Activated CD8-positive, alpha-beta T cell treated with anti-CD3 and anti-CD28 coated beads for 36 hours (primary cell): ENCODE data around the gene NKX1-1. TPM values are rescaled to one million over a fixed set of nuclear protein-coding genes. Genes with fewer than 3 reads are reported as not detected.

Source experiments
- ATAC-seq: fragments of 200-7000 bp; cut with Tn5 transposase; one replicate; pipeline ENCODE4 v1.10.0; 2021; ENCODE audit warnings: mild to moderate bottlenecking, moderate library complexity
- CTCF ChIA-PET: fragments of 350-600 bp; sonication (Branson Sonifier 250); formaldehyde crosslinking; loops from one replicate; lab custom pipeline; 2021; ENCODE audit warnings: antibody characterized with exemption; lab: Charles Lee
- POLR2A ChIA-PET: fragments of 350-600 bp; sonication (Branson Sonifier 250); formaldehyde crosslinking; loops from one replicate; lab custom pipeline; 2021; ENCODE audit warnings: antibody characterized with exemption; lab: Charles Lee
- DNase-seq: peaks from one replicate; pipeline ENCODE4 v3.0.0-alpha.2; 2020
- H3K27ac Mint-ChIP-seq: one replicate; pipeline ENCODE4 v1.8.0; 2021; ENCODE audit warnings: mild to moderate bottlenecking, mixed read lengths
- H3K27me3 Mint-ChIP-seq: one replicate; pipeline ENCODE4 v1.8.0; 2021; ENCODE audit warnings: mixed read lengths
- H3K36me3 Mint-ChIP-seq: one replicate; pipeline ENCODE4 v1.8.0; 2021; ENCODE audit warnings: low read depth, mixed read lengths
- H3K4me1 Mint-ChIP-seq: one replicate; pipeline ENCODE4 v1.8.0; 2021; ENCODE audit warnings: low read depth, mixed read lengths
- H3K4me3 Mint-ChIP-seq: one replicate; pipeline ENCODE4 v1.8.0; 2021; ENCODE audit warnings: mild to moderate bottlenecking, moderate library complexity, mixed read lengths
- H3K9me3 Mint-ChIP-seq: one replicate; pipeline ENCODE4 v1.8.0; 2021; ENCODE audit warnings: mixed read lengths
- intact Hi-C: fragments of 100-400 bp; cut with micrococcal nuclease; formaldehyde crosslinking; loops from one replicate; pipeline ENCODE4 v1.10.0; 2022
- total RNA-seq, 2 experiments: library from RNA; stranded (reverse); gene quantifications; one replicate each; pipeline ENCODE4 v1.2.3, GENCODE V29; 2021
- TF ChIP-seq, protein P1 (sequence below): fragments of 200-600 bp; IDR thresholded peaks from one replicate; pipeline ENCODE4 v1.8.0; 2022; ENCODE audit warnings: antibody characterized with exemption, mild to moderate bottlenecking

Gene NKX1-1
- total RNA-seq, 2 experiments from 2014 or later = not detected

DNA sequence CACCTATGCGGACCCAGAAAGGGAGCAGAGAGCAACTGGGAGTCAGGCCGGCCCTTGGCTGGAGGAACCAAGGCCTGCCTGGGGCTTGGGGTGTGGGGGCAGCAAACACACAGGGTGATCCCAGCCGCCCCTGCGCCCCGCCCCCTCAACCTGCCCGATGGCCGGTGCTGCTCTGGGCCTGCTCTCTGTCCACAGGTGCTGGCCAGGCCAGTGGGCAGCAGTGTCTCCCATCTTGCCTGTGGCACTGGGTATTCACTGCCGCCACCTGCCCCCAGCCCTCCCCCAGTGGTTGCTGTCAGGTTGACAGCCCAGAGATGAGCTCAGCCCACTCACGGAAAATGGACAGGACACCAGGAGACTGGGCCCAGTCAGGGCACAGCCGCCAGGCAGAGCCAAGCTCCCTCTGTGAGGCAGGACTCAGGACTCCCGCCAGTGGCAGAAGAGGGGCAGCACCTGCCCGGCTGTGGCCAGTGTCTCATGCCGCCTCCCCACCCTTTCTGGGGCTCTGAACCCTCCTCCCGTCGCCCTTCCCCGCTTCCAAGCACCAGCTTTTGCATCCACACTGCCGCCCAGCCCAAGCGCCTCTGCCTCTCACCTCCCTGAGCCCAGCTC is 4.7 kb downstream of the NKX1-1 start:
- CTCF ChIA-PET = no interaction called here
- peaks cover 2% of the 10 kb centered on the region for H3K36me3 Mint-ChIP-seq
- H3K27ac Mint-ChIP-seq = no peak overlapping the region
- H3K9me3 Mint-ChIP-seq = peaks cover 1% of the 10 kb centered on the region
- POLR2A ChIA-PET = no interaction called here
- H3K4me1 Mint-ChIP-seq = peaks cover 3% of the 10 kb centered on the region
- H3K27me3 Mint-ChIP-seq = peaks cover 30% of the 10 kb centered on the region
- TF ChIP-seq, protein P1, sequence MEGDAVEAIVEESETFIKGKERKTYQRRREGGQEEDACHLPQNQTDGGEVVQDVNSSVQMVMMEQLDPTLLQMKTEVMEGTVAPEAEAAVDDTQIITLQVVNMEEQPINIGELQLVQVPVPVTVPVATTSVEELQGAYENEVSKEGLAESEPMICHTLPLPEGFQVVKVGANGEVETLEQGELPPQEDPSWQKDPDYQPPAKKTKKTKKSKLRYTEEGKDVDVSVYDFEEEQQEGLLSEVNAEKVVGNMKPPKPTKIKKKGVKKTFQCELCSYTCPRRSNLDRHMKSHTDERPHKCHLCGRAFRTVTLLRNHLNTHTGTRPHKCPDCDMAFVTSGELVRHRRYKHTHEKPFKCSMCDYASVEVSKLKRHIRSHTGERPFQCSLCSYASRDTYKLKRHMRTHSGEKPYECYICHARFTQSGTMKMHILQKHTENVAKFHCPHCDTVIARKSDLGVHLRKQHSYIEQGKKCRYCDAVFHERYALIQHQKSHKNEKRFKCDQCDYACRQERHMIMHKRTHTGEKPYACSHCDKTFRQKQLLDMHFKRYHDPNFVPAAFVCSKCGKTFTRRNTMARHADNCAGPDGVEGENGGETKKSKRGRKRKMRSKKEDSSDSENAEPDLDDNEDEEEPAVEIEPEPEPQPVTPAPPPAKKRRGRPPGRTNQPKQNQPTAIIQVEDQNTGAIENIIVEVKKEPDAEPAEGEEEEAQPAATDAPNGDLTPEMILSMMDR = no peak
- H3K4me3 Mint-ChIP-seq = no peak overlapping the region
- ATAC-seq = no peak
- intact Hi-C loops = no loop called here
- DNase-seq = no peak

DNA sequence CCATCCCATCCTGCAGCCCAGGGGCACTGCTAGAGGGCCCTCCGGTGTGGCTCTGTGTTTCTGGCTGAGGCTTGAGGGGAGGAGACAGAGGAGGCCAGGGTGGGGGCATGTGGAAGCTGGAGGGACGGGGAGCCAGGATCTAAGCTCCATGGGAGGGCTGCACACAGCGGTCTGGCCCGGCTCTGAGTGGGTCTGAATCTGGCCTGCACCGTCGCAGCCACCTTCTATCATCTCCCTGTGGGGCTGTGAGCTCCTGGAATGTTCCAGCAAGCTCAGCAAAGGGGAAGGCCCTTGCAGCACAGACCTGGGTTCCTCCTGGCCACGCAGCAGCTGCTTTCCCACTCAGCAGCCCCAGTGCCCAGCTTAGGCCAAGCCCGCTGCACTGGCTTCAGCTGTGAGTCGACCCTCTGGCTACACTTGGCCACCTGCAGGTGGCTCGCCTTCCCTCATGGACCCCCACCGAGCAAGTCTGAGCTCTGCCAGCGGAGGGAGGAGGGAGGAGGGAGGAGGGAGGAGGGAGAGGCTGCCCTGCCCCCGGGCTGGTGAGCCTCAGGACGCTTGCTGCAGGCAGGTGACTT is 5.3 kb downstream of the NKX1-1 start:
- Mint-ChIP-seq H3K36me3 (peaks cover 2% of the 10 kb centered on the region), H3K27me3 (peaks cover 30% of the 10 kb centered on the region), H3K9me3 (peaks cover 1% of the 10 kb centered on the region), H3K4me3 (no peak overlapping the region), H3K27ac (no peak overlapping the region), H3K4me1 (peaks cover 3% of the 10 kb centered on the region)
- ATAC-seq (no peak), DNase-seq (no peak)
- TF ChIP-seq, protein P1 = no peak
- ChIA-PET CTCF (no interaction called here), POLR2A (no interaction called here)
- intact Hi-C loops = no loop called here

DNA sequence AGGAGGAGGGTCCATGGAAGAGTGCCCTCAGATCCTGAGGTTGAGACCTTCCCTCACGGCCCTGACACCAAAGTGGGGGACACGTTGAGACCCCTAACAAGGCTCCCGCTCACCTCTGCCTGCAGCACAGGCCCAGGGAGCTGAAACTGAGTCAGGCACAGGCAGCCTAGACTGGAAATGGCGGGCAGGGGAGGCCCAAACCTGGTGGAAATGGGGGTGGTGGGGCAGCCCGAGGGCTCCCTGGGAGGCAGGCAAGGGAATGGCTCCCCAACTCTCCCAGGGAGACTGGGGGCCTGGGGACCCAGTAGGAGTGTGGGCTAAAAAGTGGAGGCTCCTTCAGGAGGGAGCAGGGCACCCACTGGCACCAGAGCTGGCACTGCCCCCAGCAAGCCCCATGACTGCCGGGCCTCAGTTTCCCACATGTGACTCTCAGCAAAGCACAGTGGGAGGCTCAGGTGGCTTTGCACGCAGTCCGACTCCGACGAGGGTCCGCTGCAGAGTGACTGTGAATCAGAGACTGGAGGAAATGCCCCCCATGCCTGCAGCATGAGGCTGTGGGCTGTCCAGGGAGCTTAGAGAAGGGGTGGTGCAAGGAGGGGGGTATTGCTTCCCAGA is 5.9 kb downstream of the NKX1-1 start:
- ChIA-PET CTCF (no interaction called here), POLR2A (no interaction called here)
- DNase-seq = no peak
- Mint-ChIP-seq H3K36me3 (peaks cover 8% of the 10 kb centered on the region), H3K9me3 (peaks cover 1% of the 10 kb centered on the region), H3K4me1 (peaks cover 3% of the 10 kb centered on the region), H3K27ac (no peak overlapping the region), H3K27me3 (peaks cover 29% of the 10 kb centered on the region), H3K4me3 (no peak overlapping the region)
- intact Hi-C loops = no loop called here
- TF ChIP-seq, protein P1 = no peak
- ATAC-seq = no peak

DNA sequence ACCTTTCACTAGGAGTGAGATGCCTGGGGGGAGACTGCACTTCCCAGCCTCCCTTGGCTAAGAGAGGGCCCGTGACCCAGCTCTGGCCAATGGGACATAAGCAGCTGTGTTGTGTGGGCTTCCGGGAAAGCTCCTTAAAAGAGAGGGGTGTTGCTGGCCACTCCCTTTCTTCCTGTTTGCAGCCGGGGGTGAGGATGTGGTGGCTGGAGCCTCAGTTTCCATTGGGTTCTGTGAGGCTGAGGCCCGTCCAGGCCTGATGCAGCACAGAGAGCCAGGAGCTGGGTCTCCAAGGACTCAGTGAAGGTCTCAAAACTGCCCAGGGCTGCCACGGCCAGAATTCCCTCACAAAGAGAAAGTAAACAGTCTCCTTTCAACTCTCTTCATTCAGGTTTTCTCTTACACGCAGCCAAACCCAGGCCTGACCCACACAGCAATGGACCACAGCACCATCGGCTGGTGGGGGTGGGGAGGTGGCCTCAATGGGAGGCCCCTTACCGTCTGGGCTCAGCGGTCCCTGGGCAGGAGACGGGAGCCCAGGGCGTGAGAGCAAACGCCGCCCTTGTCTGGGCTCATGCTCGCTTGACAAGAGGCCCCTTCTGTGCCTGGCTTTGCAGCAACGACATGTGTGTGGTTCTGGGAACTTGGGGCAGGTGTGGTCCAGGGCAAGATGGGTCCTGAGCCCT is 6.6 kb downstream of the NKX1-1 start:
- CTCF ChIA-PET = no interaction called here
- intact Hi-C loops = no loop called here

More for the DNA sequence above, 6.6 kb downstream of the NKX1-1 start:
- no peak for DNase-seq
- no peak overlapping the region for H3K27ac Mint-ChIP-seq
- POLR2A ChIA-PET = no interaction called here
- no peaks in the 10 kb centered on the region for H3K4me1 Mint-ChIP-seq
- ATAC-seq = no peak
- no peak overlapping the region for H3K4me3 Mint-ChIP-seq
- peaks cover 1% of the 10 kb centered on the region for H3K9me3 Mint-ChIP-seq
- peaks cover 8% of the 10 kb centered on the region for H3K36me3 Mint-ChIP-seq
- TF ChIP-seq, protein P1 = no peak
- H3K27me3 Mint-ChIP-seq = peaks cover 22% of the 10 kb centered on the region
